GM12865 (cell line): Measurements from ENCODE around the gene KMT2D.

Experiments
- DNase-seq: peaks from one replicate; pipeline ENCODE4 v3.0.0; 2010; ENCODE audit warnings: low read depth
- H3K4me3 ChIP-seq: 2 replicates; pipeline ENCODE4 v1.5.1; 2011; ENCODE audit warnings: mild to moderate bottlenecking, low read depth, low read length, control low read depth
- CTCF ChIP-seq: IDR thresholded peaks from 2 replicates; pipeline ENCODE4 v1.5.1; 2011; ENCODE audit warnings: low read length, control low read depth, low read depth, inconsistent platforms; ENCODE audit not compliant: insufficient read depth; ENCODE audit errors: missing control alignments

The KMT2D gene

GRCh38 chr12:49040364-49040855 is 20.2 kb downstream of the KMT2D start:
- no peak for DNase-seq
- no peak for TF ChIP-seq CTCF
- no peak overlapping the region for H3K4me3 ChIP-seq

DNA sequence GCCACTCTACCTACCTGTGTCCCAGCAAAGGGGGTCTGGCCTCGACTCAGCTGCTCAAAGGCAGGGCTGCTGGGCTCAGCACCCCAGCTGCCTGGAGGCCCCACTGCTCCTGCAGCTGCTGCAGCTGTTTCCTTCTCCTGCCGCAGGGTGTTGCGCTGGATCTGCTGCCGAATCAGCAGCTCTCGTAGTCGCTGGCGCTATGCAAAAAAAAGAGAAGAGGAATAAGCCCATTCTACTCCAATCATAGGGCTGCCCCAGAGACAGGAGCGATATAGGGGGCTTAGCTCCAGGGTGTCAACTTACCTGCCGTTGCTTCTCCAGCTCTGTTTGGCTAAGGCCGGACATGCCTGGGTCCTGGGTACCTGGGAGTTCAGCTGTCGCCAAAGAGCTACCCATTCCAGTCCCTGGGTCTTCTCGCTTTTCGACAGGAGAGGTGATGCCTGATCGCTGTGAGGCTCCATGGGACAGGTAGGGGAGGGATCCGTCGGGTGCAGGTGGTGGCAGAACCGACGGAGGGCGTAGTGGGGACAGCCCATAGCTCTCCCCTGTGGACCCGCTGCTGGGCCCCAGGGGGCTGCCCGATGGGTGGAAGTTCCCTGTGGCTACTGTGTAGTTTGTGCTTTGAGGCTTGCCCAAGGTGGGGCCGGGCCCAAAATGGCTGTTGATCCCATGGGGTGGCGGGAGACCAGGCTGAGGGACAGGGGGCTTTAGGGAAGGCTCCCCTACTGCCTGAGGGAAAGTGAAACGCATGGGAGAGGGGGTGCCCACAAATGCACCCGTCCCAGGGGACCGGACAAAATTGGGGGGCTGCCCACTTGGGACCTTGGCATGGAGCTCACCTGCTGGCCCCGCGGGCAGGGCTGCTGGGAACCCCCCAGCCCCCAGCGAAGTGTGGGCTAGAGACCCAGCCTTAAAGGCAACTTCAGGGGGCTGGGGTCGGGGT is 20.9 kb downstream of the KMT2D start:
- H3K4me3 ChIP-seq: no peak overlapping the region
- DNase-seq: no peak
- no peak for TF ChIP-seq CTCF

- no peak overlapping the region for H3K4me3 ChIP-seq
- DNase-seq: no peak
- TF ChIP-seq CTCF: no peak
These were observed 22.2 kb downstream of the KMT2D start for GRCh38 chr12:49038291-49038955.

DNA sequence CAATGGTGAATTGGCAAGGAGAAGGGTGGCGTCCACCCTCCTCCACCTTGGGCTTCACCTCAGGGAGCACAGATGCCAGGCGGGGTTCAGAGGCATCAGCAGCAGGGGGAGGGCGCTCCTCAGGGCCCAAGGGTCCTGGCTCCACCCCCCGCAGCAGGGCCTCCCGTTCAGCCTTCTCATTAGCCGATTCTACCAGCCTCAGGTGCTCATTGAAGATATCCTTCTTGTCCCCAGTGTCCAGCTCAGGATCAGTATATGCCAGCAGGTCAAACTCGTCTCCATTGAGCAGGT is 22.7 kb downstream of the KMT2D start:
- no peak for TF ChIP-seq CTCF
- no peak for DNase-seq
- no peak overlapping the region for H3K4me3 ChIP-seq

- no peak for TF ChIP-seq CTCF
- no peak overlapping the region for H3K4me3 ChIP-seq
- DNase-seq: no peak
These were observed 23.3 kb downstream of the KMT2D start for GRCh38 chr12:49037111-49037946.

DNA sequence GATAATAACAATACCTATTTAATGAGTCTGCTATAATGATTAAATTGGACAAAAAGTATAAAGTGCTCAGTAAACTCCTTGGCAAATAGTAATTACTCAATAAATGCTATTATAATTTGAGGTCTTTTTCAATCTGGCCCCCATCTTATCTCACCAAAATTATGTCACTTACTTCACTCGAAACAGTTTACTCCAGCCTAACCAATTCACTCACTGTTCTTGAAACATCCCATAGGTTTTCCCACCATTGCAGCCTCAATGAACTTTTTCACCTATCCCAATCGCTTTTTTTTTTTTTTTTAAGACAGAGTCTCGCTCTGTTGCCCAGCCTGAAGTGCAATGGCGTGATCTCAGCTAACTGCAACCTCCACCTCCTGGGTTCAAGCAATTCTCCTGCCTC is 24.6 kb downstream of the KMT2D start:
- no peak for DNase-seq
- no peak overlapping the region for H3K4me3 ChIP-seq
- TF ChIP-seq CTCF: no peak
